ENCODE data around the gene PBX4.

PBX4 gene

DNA sequence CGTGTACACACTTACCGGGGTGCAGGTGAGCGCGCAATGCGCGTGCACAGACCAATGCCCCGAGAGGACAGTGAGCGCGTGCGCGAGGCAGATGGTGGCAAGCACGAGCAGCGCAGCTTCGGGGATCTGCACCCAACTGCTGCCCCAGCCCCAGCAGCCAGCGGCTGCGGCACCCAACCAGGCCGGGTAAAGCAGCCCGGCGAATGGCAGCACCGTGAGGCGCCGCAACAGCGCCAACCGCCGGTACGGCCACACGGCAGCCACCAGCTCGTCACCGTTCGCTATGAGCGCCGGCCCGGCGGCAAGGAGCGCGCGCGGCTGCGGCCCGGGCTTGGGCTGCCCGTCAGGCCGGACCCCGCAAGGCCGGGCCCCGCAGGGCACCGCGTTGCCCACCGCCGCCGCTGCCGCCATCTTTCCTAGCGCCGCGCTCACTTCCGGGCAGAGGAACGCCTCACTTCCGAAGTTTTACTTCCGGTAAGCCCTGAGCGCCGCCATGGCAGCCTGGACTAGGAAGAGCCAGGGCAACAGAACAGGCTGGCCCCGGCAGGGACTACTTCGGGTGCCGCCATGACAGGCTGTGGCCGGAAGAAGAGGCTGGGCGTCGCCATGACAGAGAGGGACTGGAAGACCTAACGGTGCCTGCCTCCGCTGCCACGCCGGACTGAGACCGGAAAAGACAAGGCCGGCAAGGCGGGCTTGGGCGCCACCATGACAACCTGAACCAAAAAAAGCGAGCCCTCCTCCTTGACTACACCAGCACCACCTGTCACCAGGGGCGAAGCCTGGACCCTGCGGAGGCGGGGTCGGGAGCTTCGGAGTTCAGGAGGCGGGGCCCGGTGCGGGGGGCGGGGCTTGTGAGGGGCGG is 45.0 kb upstream of the PBX4 start, which contains the start of gene ATP13A1 (continued):
- TF ChIP-seq, protein P1, sequence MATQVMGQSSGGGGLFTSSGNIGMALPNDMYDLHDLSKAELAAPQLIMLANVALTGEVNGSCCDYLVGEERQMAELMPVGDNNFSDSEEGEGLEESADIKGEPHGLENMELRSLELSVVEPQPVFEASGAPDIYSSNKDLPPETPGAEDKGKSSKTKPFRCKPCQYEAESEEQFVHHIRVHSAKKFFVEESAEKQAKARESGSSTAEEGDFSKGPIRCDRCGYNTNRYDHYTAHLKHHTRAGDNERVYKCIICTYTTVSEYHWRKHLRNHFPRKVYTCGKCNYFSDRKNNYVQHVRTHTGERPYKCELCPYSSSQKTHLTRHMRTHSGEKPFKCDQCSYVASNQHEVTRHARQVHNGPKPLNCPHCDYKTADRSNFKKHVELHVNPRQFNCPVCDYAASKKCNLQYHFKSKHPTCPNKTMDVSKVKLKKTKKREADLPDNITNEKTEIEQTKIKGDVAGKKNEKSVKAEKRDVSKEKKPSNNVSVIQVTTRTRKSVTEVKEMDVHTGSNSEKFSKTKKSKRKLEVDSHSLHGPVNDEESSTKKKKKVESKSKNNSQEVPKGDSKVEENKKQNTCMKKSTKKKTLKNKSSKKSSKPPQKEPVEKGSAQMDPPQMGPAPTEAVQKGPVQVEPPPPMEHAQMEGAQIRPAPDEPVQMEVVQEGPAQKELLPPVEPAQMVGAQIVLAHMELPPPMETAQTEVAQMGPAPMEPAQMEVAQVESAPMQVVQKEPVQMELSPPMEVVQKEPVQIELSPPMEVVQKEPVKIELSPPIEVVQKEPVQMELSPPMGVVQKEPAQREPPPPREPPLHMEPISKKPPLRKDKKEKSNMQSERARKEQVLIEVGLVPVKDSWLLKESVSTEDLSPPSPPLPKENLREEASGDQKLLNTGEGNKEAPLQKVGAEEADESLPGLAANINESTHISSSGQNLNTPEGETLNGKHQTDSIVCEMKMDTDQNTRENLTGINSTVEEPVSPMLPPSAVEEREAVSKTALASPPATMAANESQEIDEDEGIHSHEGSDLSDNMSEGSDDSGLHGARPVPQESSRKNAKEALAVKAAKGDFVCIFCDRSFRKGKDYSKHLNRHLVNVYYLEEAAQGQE (tag by site-specific recombination; IDR thresholded peaks at IDR 0.05), result no peak
- TF ChIP-seq, protein P2, sequence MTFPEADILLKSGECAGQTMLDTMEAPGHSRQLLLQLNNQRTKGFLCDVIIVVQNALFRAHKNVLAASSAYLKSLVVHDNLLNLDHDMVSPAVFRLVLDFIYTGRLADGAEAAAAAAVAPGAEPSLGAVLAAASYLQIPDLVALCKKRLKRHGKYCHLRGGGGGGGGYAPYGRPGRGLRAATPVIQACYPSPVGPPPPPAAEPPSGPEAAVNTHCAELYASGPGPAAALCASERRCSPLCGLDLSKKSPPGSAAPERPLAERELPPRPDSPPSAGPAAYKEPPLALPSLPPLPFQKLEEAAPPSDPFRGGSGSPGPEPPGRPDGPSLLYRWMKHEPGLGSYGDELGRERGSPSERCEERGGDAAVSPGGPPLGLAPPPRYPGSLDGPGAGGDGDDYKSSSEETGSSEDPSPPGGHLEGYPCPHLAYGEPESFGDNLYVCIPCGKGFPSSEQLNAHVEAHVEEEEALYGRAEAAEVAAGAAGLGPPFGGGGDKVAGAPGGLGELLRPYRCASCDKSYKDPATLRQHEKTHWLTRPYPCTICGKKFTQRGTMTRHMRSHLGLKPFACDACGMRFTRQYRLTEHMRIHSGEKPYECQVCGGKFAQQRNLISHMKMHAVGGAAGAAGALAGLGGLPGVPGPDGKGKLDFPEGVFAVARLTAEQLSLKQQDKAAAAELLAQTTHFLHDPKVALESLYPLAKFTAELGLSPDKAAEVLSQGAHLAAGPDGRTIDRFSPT (tag by site-specific recombination; IDR thresholded peaks at IDR 0.05), result no peak
- TF ChIP-seq ZBTB48 (tag by site-specific recombination; IDR thresholded peaks at IDR 0.05) (no peak), GLIS1 (tag by site-specific recombination; IDR thresholded peaks at IDR 0.05) (no peak), ZSCAN30 (tag by site-specific recombination; IDR thresholded peaks at IDR 0.05) (no peak), ZNF184 (tag by site-specific recombination; IDR thresholded peaks at IDR 0.05) (no peak), ZNF169 (tag by site-specific recombination; IDR thresholded peaks at IDR 0.05) (no peak), PRDM1 (tag by site-specific recombination; IDR thresholded peaks at IDR 0.05) (no peak), ZNF473 (tag by site-specific recombination; IDR thresholded peaks at IDR 0.05) (no peak), TCF7L2 (IDR thresholded peaks at IDR 0.05; ENCODE audit: borderline replicate concordance, low read depth, low read length) (peak; percentile 86), ZNF423 (tag by site-specific recombination; IDR thresholded peaks at IDR 0.05) (no peak), SETDB1 (IDR thresholded peaks at IDR 0.05; ENCODE audit: insufficient read length, low read length) (no peak), KLF9 (tag by site-specific recombination; IDR thresholded peaks at IDR 0.05; ENCODE audit: low read depth) (peak; percentile 70; the same call in 1 of the 2 replicates), GLI2 (tag by site-specific recombination; IDR thresholded peaks at IDR 0.05; ENCODE audit: borderline replicate concordance, low read depth) (no peak), ZXDB (tag by site-specific recombination; IDR thresholded peaks at IDR 0.05) (0 out of 2 replicates have a peak, but pooled peaks have one; percentile 36), ZNF677 (tag by site-specific recombination; IDR thresholded peaks at IDR 0.05) (no peak), SCRT1 (tag by site-specific recombination; IDR thresholded peaks at IDR 0.05; ENCODE audit: borderline replicate concordance) (no peak), MZF1 (tag by site-specific recombination; IDR thresholded peaks at IDR 0.05; ENCODE audit: borderline replicate concordance) (no peak), ZNF416 (tag by site-specific recombination; IDR thresholded peaks at IDR 0.05) (no peak), ZEB2 (tag by site-specific recombination; IDR thresholded peaks at IDR 0.05) (no peak), ZNF623 (tag by site-specific recombination; IDR thresholded peaks at IDR 0.05) (no peak), ZBTB8A (tag by site-specific recombination; IDR thresholded peaks at IDR 0.05) (no peak)
- TF ChIP-seq, protein P3, sequence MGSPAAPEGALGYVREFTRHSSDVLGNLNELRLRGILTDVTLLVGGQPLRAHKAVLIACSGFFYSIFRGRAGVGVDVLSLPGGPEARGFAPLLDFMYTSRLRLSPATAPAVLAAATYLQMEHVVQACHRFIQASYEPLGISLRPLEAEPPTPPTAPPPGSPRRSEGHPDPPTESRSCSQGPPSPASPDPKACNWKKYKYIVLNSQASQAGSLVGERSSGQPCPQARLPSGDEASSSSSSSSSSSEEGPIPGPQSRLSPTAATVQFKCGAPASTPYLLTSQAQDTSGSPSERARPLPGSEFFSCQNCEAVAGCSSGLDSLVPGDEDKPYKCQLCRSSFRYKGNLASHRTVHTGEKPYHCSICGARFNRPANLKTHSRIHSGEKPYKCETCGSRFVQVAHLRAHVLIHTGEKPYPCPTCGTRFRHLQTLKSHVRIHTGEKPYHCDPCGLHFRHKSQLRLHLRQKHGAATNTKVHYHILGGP (tag by site-specific recombination; IDR thresholded peaks at IDR 0.05), result no peak
- TF ChIP-seq, protein P4, sequence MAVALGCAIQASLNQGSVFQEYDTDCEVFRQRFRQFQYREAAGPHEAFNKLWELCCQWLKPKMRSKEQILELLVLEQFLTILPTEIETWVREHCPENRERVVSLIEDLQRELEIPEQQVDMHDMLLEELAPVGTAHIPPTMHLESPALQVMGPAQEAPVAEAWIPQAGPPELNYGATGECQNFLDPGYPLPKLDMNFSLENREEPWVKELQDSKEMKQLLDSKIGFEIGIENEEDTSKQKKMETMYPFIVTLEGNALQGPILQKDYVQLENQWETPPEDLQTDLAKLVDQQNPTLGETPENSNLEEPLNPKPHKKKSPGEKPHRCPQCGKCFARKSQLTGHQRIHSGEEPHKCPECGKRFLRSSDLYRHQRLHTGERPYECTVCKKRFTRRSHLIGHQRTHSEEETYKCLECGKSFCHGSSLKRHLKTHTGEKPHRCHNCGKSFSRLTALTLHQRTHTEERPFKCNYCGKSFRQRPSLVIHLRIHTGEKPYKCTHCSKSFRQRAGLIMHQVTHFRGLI (tag by site-specific recombination; IDR thresholded peaks at IDR 0.05), result no peak
- TF ChIP-seq, protein P5, sequence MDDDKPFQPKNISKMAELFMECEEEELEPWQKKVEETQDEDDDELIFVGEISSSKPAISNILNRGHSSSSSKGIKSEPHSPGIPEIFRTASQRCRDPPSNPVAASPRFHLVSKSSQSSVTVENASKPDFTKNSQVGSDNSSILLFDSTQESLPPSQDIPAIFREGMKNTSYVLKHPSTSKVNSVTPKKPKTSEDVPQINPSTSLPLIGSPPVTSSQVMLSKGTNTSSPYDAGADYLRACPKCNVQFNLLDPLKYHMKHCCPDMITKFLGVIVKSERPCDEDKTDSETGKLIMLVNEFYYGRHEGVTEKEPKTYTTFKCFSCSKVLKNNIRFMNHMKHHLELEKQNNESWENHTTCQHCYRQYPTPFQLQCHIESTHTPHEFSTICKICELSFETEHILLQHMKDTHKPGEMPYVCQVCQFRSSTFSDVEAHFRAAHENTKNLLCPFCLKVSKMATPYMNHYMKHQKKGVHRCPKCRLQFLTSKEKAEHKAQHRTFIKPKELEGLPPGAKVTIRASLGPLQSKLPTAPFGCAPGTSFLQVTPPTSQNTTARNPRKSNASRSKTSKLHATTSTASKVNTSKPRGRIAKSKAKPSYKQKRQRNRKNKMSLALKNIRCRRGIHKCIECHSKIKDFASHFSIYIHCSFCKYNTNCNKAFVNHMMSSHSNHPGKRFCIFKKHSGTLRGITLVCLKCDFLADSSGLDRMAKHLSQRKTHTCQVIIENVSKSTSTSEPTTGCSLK (tag by site-specific recombination; IDR thresholded peaks at IDR 0.05), result no peak
- TF ChIP-seq, protein P6, sequence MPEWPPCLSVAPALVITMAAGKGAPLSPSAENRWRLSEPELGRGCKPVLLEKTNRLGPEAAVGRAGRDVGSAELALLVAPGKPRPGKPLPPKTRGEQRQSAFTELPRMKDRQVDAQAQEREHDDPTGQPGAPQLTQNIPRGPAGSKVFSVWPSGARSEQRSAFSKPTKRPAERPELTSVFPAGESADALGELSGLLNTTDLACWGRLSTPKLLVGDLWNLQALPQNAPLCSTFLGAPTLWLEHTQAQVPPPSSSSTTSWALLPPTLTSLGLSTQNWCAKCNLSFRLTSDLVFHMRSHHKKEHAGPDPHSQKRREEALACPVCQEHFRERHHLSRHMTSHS (tag by site-specific recombination; IDR thresholded peaks at IDR 0.05), result no peak
- TF ChIP-seq, protein P7, sequence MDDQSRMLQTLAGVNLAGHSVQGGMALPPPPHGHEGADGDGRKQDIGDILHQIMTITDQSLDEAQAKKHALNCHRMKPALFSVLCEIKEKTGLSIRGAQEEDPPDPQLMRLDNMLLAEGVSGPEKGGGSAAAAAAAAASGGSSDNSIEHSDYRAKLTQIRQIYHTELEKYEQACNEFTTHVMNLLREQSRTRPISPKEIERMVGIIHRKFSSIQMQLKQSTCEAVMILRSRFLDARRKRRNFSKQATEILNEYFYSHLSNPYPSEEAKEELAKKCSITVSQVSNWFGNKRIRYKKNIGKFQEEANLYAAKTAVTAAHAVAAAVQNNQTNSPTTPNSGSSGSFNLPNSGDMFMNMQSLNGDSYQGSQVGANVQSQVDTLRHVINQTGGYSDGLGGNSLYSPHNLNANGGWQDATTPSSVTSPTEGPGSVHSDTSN (CRISPR knock-in tag; IDR thresholded peaks at IDR 0.05), result peak; percentile 82
